Activated gamma-delta T cell treated with anti-CD3 and anti-CD28 coated beads, Interleukin-2, amount 50 U/mL, for 16 hours (primary cell): ENCODE data around the gene ECE2.

ENCODE experiments used
- DNase-seq: peaks from one replicate; pipeline ENCODE4 v3.0.0-alpha.2; 2020; ENCODE audit warnings: low read depth

ECE2 gene

GRCh38 chr3:184275961-184276910 is at the start of gene ECE2:
TSS of gene ECE2 (plus strand) at chr3:184276022. CDS start at chr3:184276154, 132 bp downstream.
- DNase-seq = no peak

- DNase-seq = peak; percentile 27
These were observed 48.3 kb upstream of the ECE2 start for GRCh38 chr3:184227481-184227935.

GRCh38 chr3:184228376-184229137 is 47.3 kb upstream of the ECE2 start:
- DNase-seq = no peak

- DNase-seq = peak; percentile 62
These were observed 46.3 kb upstream of the ECE2 start, which contains the start of gene VWA5B2 for GRCh38 chr3:184229394-184230080. TSS of gene VWA5B2 (plus strand) at chr3:184229585. CDS start at chr3:184230529, 944 bp downstream.

GRCh38 chr3:184230081-184230602 is 45.7 kb upstream of the ECE2 start:
- no peak for DNase-seq

- DNase-seq = no peak
These were observed 45.0 kb upstream of the ECE2 start for GRCh38 chr3:184230603-184231528.

GRCh38 chr3:184231671-184232070 is 44.2 kb upstream of the ECE2 start:
- no peak for DNase-seq

GRCh38 chr3:184233127-184233843 is 42.5 kb upstream of the ECE2 start:
- no peak for DNase-seq

GRCh38 chr3:184234224-184234623 is 41.6 kb upstream of the ECE2 start:
- DNase-seq = no peak

- DNase-seq = no peak
These were observed 41.0 kb upstream of the ECE2 start for GRCh38 chr3:184234671-184235380.

GRCh38 chr3:184235381-184236032 is 40.3 kb upstream of the ECE2 start:
- DNase-seq = no peak

- no peak for DNase-seq
These were observed 39.8 kb upstream of the ECE2 start for GRCh38 chr3:184236033-184236410.

GRCh38 chr3:184236636-184237035 is 39.2 kb upstream of the ECE2 start:
- DNase-seq = no peak

- no peak for DNase-seq
These were observed 38.6 kb upstream of the ECE2 start for GRCh38 chr3:184237211-184237610.

GRCh38 chr3:184237807-184238206 is 38.0 kb upstream of the ECE2 start:
- DNase-seq = no peak

- DNase-seq = no peak
These were observed 37.5 kb upstream of the ECE2 start for GRCh38 chr3:184238246-184238818.

GRCh38 chr3:184239221-184239620 is 36.6 kb upstream of the ECE2 start:
- DNase-seq = no peak

GRCh38 chr3:184239708-184240107 is 36.1 kb upstream of the ECE2 start:
- no peak for DNase-seq
